NCI-H2081 treated with DMSO at 0.1 percent for 48 hours (cell line): ENCODE measurements around the gene ACTR3.
"Not testable (repeated sequence)": the region's sequence is repeated elsewhere in the genome, so short reads cannot be mapped to it uniquely, and the experiment has no call there.

ENCODE experiments used
- DNase-seq: peaks from one replicate; lab custom pipeline; 2025; lab: John Stamatoyannopoulos, UW

ACTR3 gene

GRCh38 chr2:113905886-113906285 is 16.0 kb downstream of the ACTR3 start:
- no peak for DNase-seq

- no peak for DNase-seq
Observed at GRCh38 chr2:113906647-113907046, 16.8 kb downstream of the ACTR3 start.

GRCh38 chr2:113907297-113907696 is 17.4 kb downstream of the ACTR3 start:
- no peak for DNase-seq

GRCh38 chr2:113910110-113910717 is 20.3 kb downstream of the ACTR3 start:
- no peak for DNase-seq

- no peak for DNase-seq
Observed at GRCh38 chr2:113910967-113911678, 21.2 kb downstream of the ACTR3 start.

GRCh38 chr2:113915082-113915819 is 25.4 kb downstream of the ACTR3 start:
- no peak for DNase-seq

- DNase-seq, result no peak
Observed at GRCh38 chr2:113918229-113918628, 28.3 kb downstream of the ACTR3 start.

GRCh38 chr2:113920996-113921395 is 31.1 kb downstream of the ACTR3 start:
- DNase-seq, result no peak

- no peak for DNase-seq
Observed at GRCh38 chr2:113922335-113922734, 32.4 kb downstream of the ACTR3 start.

- no peak for DNase-seq
Observed at GRCh38 chr2:113922784-113923183, 32.9 kb downstream of the ACTR3 start.

GRCh38 chr2:113925884-113926283 is 36.0 kb downstream of the ACTR3 start:
- no peak for DNase-seq

GRCh38 chr2:113926314-113926713 is 36.4 kb downstream of the ACTR3 start:
- no peak for DNase-seq

- no peak for DNase-seq
Observed at GRCh38 chr2:113930448-113930847, 40.6 kb downstream of the ACTR3 start.

GRCh38 chr2:113937501-113937900 is 47.6 kb downstream of the ACTR3 start:
- DNase-seq, result no peak

- no peak for DNase-seq
Observed at GRCh38 chr2:113940891-113941290, 51.0 kb downstream of the ACTR3 start.

- not testable (repeated sequence) for DNase-seq
Observed at GRCh38 chr2:113945784-113946183, 55.9 kb downstream of the ACTR3 start.

- DNase-seq, result not testable (repeated sequence)
Observed at GRCh38 chr2:113950906-113951305, 61.0 kb downstream of the ACTR3 start.

GRCh38 chr2:113961000-113961399 is 71.1 kb downstream of the ACTR3 start:
- DNase-seq, result no peak

- DNase-seq, result no peak
Observed at GRCh38 chr2:113962692-113963480, 73.0 kb downstream of the ACTR3 start.

GRCh38 chr2:113963965-113964364 is 74.1 kb downstream of the ACTR3 start:
- DNase-seq, result no peak

- DNase-seq, result no peak
Observed at GRCh38 chr2:113964436-113964835, 74.5 kb downstream of the ACTR3 start.

GRCh38 chr2:113965228-113965627 is 75.3 kb downstream of the ACTR3 start:
- no peak for DNase-seq
